Mucosa of descending colon (tissue), 3 donors: Measurements from ENCODE around the gene C1QTNF5. TPM values are rescaled to one million over a fixed set of nuclear protein-coding genes. Genes with fewer than 3 reads are reported as not detected.

Experiments used
- ATAC-seq: fragments of 200-7000 bp; cut with Tn5 transposase; one replicate; pipeline ENCODE4 v1.9.1; 2020; ENCODE audit warnings: mild to moderate bottlenecking, moderate library complexity
- DNase-seq, 3 donors: peaks; one replicate each; pipeline ENCODE4 v3.0.0-alpha.2; 2020
- H3K36me3 ChIP-seq: fragments of 200-600 bp; one replicate; pipeline ENCODE4 v1.8.0; 2021; ENCODE audit warnings: low read depth, mild to moderate bottlenecking
- H3K4me1 ChIP-seq: fragments of 200-600 bp; one replicate; pipeline ENCODE4 v1.8.0; 2021; ENCODE audit warnings: low read depth, mild to moderate bottlenecking
- H3K4me3 ChIP-seq: fragments of 200-600 bp; one replicate; pipeline ENCODE4 v1.8.0; 2021; ENCODE audit warnings: mild to moderate bottlenecking
- H3K9me3 ChIP-seq: fragments of 200-600 bp; one replicate; pipeline ENCODE4 v1.8.0; 2021; ENCODE audit warnings: mild to moderate bottlenecking
- CTCF ChIP-seq: fragments of 200-600 bp; IDR thresholded peaks from one replicate; pipeline ENCODE4 v1.8.0; 2022; ENCODE audit warnings: antibody characterized with exemption, mild to moderate bottlenecking
- intact Hi-C, 2 donors: fragments of 100-400 bp; cut with DNase I in 1 of 2; cut with micrococcal nuclease in 1 of 2; formaldehyde crosslinking; loops; one replicate each; pipeline versions ENCODE4 v1.11.0 to v1.11.1; 2022; cut with DNase I, micrococcal nuclease
- total RNA-seq, 3 donors: library from RNA; stranded (reverse); fragmentation: NEBNext Ultra II Directional in 2 of 3; extraction: Animal tissue kit (Norgen Biotek cat#: 25700) in 2 of 3; gene quantifications; one replicate each; pipeline versions ENCODE4 v1.2.1 to v1.2.4, GENCODE V29; 2021 to 2023
- donor health status: DM: no; HTN: no; CAD: no; lungs with moderate emphysema.
- donor health status: DM: no; HTN: no; CAD: no.
- donor health status: DM: no; HTN: yes; CAD: no.

Gene C1QTNF5
- total RNA-seq, 3 donors from 2014 or later: 5.1 to 13.9 (median 9.3) TPM

GRCh38 chr11:119309953-119310681, 30.6 kb downstream of the C1QTNF5 start:
- ATAC-seq (peak; percentile 4), DNase-seq (no peak)
- H3K4me3 ChIP-seq: no peak overlapping the region
- no peak for TF ChIP-seq CTCF
- intact Hi-C loops: no loop called here
- no peaks in the 10 kb centered on the region for H3K36me3 ChIP-seq
- H3K9me3 ChIP-seq: no peaks in the 10 kb centered on the region
- peaks cover 3% of the 10 kb centered on the region for H3K4me1 ChIP-seq

- intact Hi-C loops: no loop called here
- ATAC-seq: no peak
- no peak for DNase-seq
- TF ChIP-seq CTCF: no peak
- H3K4me1 ChIP-seq: no peaks in the 10 kb centered on the region
- no peaks in the 10 kb centered on the region for H3K9me3 ChIP-seq
- no peak overlapping the region for H3K4me3 ChIP-seq
- H3K36me3 ChIP-seq: no peaks in the 10 kb centered on the region
Measured at GRCh38 chr11:119309411-119309810, 31.3 kb downstream of the C1QTNF5 start.

- H3K36me3 ChIP-seq: no peaks in the 10 kb centered on the region
- H3K9me3 ChIP-seq: no peaks in the 10 kb centered on the region
- no peak overlapping the region for H3K4me3 ChIP-seq
- intact Hi-C loops: no loop called here
- ATAC-seq: no peak
- TF ChIP-seq CTCF: no peak
- DNase-seq: no peak
- H3K4me1 ChIP-seq: no peaks in the 10 kb centered on the region
Measured at GRCh38 chr11:119307974-119308373, 32.7 kb downstream of the C1QTNF5 start.

GRCh38 chr11:119307219-119307618, 33.5 kb downstream of the C1QTNF5 start:
- H3K4me3 ChIP-seq: no peak overlapping the region
- DNase-seq: no peak
- H3K36me3 ChIP-seq: no peaks in the 10 kb centered on the region
- no peaks in the 10 kb centered on the region for H3K9me3 ChIP-seq
- no peak for ATAC-seq
- no peak for TF ChIP-seq CTCF
- intact Hi-C loops: no loop called here
- no peaks in the 10 kb centered on the region for H3K4me1 ChIP-seq

GRCh38 chr11:119306373-119306890, 34.3 kb downstream of the C1QTNF5 start:
- Histone ChIP-seq H3K36me3 (no peaks in the 10 kb centered on the region), H3K9me3 (no peaks in the 10 kb centered on the region), H3K4me1 (no peaks in the 10 kb centered on the region), H3K4me3 (no peak overlapping the region)
- ATAC-seq (peak; percentile 14), DNase-seq (no peak)
- intact Hi-C loops: no loop called here
- no peak for TF ChIP-seq CTCF
